Measurements from ENCODE around the gene AKAP13.

AKAP13 gene

DNA sequence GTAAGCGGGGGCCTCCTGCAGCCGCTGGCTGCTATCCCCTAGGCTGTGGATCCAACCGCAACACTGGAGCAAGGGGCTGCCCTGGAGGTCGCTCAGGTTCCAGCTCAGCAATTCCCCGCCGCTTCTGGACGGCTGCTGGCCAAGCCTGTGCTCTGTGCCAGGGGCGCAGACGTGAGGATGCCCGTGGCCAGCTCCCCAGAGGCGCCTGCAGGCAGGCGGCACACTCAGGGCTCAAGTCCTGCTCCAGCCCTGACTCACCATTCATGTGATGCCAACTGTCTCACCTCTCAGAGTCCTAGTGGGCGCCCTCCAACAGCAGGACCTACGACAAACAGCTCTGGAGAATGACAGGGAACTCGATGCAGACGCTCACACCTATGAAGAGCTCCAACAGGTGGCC is 382.8 kb downstream of the AKAP13 start:
- DNase-seq = no peak

- DNase-seq = no peak
These were observed 383.6 kb downstream of the AKAP13 start for GRCh38 chr15:85763673-85764633.

GRCh38 chr15:85764649-85765277 is 384.4 kb downstream of the AKAP13 start:
- no peak for DNase-seq

DNA sequence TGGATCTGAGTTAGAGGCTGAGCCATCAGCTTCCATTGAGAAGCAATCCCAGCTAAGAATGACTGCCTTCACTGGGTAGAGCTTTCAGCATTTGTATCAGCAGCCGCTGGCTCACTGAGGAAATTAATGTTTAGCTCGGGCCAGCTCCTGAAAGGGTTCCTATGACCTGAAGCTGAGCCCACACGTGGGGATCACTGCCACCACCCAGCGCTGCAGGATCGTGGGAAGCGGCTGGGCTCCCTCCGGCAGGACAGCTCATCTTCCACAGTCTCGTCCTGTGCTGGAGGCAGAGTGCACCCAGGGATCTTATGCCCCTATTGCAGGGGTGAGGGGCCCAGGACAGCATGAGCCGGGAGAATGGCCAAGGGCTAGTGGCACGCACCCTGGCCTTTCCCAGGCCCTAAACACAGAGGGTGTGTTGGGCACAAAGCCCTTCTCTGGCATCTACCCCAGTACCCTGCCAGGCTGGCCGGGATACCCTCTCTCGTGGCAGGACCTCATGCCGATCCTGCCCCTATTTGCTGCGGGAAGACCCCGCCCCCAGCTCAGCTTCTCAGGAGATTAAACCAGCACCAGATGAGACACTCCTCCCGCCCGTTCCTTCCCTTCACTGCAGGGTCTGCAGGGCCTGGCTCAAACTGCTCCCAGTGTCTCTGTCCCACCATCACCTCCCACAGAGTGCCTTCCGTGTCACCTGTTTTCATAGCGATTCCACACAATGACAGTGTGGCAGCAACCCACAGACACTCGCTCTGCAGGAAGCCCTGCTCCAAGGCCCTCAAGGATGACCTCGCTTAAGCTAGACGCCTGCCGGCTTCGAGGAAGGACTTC is 385.8 kb downstream of the AKAP13 start:
- DNase-seq = no peak

DNA sequence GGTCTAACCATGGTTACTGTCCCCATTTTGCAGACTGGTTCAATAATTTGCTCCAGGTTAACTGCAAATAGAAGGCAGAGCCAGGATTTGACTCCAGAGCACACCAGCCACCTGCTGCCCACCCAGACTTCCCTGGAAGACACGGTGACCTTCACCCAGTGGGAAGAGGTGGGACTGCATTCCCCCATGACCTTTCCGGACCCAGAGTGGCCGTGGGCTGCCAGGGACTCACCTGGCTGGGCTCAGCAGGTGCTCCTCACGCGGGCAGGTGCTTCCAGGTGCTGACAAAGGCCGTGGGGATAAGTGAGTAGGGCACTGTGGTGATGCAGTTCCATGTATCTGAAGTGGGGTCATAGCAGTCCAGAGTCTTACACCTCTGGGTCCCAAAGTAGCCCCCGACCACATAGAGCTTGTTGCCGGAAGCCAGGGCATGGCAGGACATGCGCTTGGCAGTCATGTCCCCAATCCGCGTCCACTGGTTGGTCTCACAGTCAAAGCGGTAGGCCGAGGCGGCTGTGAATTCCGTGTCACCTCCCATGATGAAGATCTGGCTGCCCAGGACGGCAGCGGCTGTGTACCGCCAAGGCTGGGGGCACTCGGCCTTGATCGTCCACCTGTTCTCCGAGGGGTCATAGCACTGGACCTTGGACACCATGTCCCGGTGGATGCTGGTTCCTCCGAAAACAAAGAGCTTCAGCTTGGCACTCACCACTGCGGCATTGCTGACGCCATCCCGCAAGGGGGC is 387.6 kb downstream of the AKAP13 start:
- no peak for DNase-seq

- DNase-seq = no peak
These were observed 388.3 kb downstream of the AKAP13 start for GRCh38 chr15:85768595-85769168.

DNA sequence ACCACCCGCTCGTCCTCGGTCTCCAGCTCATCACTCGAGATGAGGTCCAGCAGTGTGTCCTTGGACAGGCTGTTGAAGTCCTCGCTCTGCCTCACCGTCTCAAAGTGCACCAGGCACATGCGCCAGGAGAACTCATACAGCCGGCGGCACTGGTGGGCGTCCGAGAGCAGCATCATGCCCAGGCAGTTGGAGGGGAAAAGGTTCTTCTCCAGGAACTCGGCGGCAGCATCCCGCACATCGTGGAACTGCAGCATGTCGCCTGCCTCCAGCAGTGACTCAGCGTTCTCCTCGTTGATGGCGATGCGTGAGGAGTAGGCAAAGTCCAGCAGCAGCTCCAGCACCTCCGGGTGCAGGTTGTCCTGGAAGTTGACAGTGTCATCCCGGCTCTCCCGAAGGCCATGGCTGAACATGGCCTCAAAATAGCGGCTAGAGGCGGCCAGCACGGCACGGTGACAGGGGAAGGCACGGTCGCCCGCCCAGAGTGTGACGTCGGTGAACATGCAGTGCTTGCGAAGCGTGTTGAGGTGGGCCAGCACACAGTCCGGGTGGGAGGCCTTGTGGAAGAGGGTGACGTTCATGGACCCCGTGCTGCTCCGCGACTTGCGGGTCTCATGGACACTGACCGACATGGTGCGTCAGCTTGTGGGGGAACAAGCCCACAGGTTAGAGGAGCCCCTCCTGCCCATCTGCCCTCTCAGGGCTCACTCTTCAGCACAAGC is 388.9 kb downstream of the AKAP13 start:
- no peak for DNase-seq

DNA sequence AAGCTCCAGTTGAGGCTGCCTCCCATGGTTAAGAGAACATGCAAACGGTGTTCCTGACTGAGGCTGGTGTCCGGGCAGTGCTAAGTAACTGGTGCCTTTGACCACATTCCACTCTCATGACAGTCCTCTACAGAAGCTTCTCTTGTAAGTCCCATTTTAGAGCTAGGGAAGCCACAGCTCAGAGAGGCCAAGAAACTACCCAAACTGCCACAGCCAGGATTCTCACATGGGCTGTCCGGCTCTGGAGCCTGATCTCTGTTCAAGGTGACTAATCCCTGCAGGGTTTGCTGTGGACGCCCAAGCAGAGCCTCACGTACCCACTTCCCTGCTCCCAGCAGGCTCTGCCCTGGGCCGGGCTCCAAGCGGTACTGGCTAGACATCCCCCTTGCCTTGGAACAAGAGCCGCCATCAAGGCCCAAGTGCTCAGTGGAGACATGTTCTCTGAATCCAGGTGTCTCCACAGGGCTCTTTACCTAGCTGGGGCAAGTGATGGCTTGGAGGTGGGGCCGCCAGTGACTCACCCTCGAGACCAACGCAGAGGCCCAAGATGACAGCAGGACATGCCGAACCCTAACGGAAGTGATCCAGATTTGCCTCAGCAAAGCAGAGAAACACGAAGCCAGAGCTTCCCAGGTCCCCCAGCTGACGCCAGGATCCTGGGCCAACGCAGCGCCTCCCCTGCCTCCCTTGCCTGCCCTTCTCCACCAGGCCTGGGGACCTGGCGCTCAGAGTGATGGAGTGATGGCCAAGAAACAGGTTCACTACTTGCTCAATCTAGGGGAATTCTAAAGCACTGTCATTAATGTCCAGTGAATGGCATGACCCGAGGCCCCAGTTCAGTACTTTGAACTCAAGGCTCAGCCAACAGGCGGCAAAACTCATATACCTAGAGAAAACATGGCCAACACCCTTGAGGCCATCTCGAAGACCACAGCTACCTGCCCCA is 390.0 kb downstream of the AKAP13 start:
- no peak for DNase-seq

DNA sequence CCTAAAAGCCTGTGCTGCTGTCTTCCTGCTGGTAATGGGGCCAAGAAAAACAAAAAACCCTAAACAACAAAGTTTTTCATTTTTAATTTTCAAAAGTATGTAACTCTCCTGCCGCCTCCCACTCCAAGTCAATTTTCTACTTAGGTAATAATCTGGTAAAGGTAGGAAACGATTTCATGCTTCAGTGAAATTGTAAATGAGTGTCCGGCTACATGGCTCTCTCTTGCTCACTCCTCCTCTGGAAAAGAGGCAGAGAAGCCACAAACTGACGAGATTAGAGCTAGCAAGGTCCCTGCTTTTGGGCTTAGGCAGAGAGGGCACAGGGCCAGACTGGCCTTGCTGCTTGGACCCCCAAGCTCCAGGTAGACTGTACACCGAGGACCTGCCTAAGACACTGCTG is 390.9 kb downstream of the AKAP13 start:
- no peak for DNase-seq

DNA sequence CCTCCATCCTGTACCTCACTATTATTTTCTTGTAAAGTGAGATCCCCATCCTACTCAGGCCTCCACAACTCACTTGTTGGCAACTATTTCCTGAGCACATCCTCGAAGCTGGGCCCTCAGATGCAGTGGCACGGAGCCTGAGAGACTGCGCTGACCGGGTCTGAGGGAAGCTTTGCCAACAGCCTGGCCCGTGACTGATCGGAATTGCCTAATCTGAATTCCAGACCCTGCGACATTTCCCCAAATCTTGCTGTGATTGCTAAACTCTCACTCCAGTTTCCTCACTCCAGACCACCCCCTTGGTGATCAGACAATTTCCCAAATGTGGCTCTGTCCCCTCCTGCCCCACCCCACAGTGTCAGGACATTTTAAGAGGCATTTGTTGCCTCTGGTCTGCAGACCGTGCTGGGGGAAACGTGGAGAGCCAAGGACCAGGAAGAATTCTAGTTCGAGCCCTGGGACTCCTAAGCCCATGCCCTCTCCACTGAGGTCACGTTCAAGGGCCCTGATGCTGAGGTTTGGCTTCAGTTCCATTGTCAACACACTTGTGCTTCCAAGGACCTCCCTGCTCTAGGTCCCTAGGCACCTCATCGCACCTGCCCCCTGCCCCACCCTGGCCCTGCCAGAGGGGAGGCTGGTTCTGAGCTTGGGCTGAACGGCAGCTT is 391.5 kb downstream of the AKAP13 start:
- no peak for DNase-seq

- DNase-seq = no peak
These were observed 392.3 kb downstream of the AKAP13 start for GRCh38 chr15:85772668-85773067.

GRCh38 chr15:85773249-85773648 is 392.8 kb downstream of the AKAP13 start:
- DNase-seq = no peak

DNA sequence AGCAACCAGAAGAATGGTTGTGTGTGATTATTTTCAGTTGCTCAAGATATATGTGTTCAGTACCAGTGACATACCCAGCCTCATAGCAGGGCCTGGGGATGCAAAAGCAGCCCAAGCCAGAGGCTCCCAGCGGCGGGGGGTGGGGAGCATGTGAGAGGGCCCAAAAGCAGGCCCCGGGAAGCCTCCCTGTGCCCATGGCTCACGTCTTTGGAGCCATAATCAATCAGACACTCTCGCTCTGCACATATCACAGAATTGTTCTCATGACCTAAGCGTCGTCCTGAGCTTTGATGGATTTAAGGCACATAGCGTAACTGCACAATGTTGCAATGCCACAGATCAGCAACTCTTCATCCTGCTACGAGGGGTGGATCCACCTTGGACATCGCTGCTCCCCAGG is 393.6 kb downstream of the AKAP13 start:
- DNase-seq = no peak

- no peak for DNase-seq
These were observed 397.1 kb downstream of the AKAP13 start for GRCh38 chr15:85777250-85778106.

DNA sequence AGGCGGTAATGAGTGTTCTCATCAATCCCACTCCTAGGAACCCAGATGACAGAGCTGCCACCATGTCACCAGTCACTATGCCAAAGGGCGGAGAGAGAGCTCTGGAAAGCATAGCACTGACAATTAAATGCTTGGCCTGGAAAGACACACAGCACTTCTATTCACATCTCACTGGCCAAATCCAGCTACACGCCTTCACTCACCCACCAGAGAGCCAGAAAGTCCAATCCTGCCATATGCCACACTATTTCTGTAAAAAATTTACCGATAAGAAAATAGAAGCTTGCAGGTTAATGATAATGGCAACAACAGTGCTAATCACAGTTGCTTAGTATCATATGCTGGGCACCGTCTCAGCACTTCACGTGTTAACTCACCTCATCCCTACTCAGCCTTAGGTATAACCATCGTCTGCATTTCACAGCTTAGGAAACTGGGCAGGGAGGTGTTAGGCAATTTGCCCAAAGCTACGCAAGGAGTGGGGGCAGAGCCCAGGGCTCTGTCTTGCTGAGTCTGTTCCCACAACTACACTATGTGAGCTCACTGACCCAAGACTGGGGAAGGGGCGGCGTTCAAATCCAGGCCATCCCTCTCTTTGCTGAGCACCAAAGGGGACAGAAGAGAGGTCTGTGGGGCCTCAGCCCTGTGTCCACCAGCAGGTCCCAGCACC is 397.8 kb downstream of the AKAP13 start:
- DNase-seq = no peak

- DNase-seq = no peak
These were observed 398.8 kb downstream of the AKAP13 start for GRCh38 chr15:85779249-85779648.

DNA sequence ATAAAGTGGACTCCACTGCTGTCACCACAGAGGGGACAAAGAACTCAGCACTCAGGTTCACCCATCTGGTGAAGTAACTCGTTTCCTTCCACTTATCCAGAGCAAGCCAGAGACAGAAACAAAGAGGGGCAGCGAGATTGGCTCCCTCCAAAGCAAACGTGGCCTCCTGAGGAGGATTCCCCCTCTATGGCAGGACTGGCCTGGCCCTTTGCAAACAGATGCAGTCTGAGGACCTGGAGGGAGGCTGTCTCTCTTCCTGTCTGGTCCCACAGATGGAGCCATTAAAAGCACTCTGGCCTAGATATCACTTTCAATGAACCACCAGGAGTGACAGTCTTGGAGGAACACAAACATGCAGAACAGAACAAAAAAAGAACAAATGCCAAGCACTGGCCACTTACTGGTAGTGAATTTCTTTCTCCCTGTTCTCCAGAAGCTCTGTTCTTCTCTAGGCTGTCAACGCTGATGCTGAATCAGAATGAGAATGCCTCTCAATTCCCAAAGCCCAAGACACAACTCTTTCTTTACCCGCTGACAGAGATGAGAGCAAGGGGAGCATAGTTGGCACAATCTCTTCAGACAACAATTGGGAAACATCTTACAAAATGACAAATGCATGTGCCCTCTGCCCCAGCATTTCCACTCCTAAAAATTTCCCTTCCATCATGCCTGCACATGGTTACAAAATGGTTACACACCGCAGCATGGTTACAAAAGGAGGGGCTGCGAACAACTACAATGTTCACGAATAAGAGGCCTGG is 400.0 kb downstream of the AKAP13 start:
- DNase-seq = no peak
